ENCODE measurements around the gene EPB41L3. TPM values are rescaled to one million over a fixed set of nuclear protein-coding genes. Genes with fewer than 3 reads are reported as not detected.

EPB41L3 gene
- total RNA-seq: 1.6 and 5.8 TPM in 2 replicates

DNA sequence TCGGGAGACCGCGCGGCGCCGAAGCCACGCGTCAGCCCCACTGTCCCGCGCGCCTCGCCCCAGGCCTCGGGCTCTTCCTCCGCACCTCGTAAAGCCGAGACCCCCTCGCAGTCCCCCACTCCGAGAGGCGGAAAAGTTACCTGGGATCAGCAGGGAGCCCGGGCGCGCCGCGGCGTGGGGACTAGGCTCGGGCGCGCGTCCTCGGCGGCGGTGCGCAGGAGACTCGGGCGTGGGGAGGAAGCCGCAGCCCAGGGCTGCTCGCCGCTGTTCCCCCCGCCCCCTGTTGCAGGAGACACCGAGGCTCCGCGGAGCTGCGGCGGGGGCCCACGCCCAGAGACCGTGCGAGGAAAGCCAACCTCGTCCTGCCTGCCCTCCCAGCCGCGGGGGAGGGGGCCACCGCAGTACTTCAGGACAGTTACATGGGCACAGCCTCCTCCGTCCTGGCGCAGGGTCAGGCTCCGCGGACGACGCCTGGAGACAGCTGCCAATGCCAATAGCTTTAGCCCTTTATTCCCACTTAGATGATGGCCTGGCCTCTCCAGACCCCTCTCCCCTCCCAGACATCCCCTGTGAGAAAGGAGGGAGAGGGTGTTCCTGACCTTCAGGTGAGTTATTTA lies at the start of gene EPB41L3:
TSS of gene EPB41L3 (minus strand) at position 225 of the 617 bp plus-strand sequence. CDS start 54,814 bp downstream, outside the sequence.

Other genes with a start within 250 kb of the EPB41L3 start
- gene ZBTB14, start 248.3 kb downstream of the EPB41L3 start, total RNA-seq: 5.8 and 6.3 TPM in 2 replicates

All from airway epithelial cell (primary cell).